GM10266 (cell line): ENCODE measurements around the gene TGM5.
A peak's percentile ranks its signal among the peaks of the same experiment; 100 is the strongest.

Source experiments
- DNase-seq: peaks from one replicate; pipeline ENCODE4 v3.0.0; 2012; ENCODE audit errors: extremely low spot score
- TF ChIP-seq, protein P1 (sequence below): IDR thresholded peaks from 2 replicates; pipeline ENCODE4 v1.5.1; 2012; ENCODE audit warnings: mild to moderate bottlenecking, low read depth; ENCODE audit not compliant: control insufficient read depth, insufficient read depth; ENCODE audit errors: missing control alignments

The TGM5 gene

DNA sequence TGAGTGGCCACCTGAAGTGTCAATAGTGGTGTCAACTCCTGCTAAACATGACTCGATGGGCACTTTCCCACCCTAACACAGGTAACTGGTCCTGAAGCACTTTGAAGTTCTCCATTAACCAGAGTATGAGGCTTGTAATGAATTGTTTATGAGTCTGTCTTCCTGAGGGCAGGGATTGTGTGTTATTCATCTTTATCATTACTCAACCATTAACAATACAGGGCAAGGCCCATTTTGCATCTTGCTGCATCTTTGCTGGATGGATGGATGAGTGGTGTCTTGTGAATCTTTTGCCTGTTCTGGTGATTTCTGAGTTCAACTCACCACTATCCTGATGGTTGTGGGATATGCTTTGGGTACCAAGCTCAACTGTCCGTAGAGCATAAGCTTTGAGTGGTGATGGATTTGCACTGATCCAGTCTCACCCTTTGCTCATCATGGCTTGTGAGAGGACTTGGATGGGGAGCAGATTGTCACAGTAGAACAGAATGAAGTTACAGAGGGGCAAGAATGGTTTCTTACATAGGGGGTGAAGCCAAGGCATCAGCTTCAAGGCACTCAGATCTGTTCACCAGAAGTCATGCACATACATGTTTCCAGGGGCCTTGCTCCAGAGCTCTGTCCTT lies 23.6 kb downstream of the TGM5 start:
- DNase-seq, result no peak
- TF ChIP-seq, protein P1, sequence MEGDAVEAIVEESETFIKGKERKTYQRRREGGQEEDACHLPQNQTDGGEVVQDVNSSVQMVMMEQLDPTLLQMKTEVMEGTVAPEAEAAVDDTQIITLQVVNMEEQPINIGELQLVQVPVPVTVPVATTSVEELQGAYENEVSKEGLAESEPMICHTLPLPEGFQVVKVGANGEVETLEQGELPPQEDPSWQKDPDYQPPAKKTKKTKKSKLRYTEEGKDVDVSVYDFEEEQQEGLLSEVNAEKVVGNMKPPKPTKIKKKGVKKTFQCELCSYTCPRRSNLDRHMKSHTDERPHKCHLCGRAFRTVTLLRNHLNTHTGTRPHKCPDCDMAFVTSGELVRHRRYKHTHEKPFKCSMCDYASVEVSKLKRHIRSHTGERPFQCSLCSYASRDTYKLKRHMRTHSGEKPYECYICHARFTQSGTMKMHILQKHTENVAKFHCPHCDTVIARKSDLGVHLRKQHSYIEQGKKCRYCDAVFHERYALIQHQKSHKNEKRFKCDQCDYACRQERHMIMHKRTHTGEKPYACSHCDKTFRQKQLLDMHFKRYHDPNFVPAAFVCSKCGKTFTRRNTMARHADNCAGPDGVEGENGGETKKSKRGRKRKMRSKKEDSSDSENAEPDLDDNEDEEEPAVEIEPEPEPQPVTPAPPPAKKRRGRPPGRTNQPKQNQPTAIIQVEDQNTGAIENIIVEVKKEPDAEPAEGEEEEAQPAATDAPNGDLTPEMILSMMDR, result no peak

DNA sequence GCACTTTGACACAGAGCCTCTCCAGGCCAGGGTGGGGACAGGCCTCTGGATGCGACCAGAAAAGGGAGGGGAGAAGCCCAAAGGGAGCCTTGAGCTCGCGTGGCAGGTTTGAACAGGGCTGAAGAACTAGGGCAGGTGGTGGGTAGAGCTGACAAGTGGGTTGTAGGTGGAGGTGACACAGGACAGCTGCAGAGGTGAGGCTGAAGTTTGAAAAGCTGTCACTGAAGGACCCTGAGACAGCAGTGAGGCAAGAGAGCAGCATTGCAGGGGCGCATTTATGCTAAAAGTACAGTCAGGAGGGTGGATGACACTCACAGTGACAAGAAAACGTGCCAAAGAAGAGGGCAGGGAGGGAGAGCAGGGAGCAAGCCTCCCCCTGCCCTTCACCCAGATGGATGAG lies 24.1 kb downstream of the TGM5 start:
- DNase-seq, result no peak
- TF ChIP-seq, protein P1, result no peak

DNA sequence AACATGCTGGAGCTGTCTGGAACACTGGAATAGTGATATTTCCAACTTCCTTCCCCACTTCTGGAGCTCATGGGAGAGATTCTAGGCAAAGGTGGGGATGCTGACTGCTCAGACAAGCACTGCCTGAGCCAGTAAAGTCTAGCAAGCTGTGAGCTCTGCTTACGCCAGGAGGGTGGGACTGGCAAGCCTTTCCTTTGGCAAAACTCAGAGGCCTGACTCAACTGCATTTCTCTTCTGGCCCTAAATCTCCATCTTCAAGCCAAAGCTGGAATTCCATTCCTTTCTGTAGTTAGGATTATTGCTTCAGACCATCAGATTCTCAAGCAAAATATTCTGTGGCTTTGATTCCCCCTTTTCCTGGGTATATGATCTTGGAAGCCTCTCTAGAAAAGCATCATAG lies 25.6 kb downstream of the TGM5 start:
- TF ChIP-seq, protein P1, result no peak
- DNase-seq, result no peak

DNA sequence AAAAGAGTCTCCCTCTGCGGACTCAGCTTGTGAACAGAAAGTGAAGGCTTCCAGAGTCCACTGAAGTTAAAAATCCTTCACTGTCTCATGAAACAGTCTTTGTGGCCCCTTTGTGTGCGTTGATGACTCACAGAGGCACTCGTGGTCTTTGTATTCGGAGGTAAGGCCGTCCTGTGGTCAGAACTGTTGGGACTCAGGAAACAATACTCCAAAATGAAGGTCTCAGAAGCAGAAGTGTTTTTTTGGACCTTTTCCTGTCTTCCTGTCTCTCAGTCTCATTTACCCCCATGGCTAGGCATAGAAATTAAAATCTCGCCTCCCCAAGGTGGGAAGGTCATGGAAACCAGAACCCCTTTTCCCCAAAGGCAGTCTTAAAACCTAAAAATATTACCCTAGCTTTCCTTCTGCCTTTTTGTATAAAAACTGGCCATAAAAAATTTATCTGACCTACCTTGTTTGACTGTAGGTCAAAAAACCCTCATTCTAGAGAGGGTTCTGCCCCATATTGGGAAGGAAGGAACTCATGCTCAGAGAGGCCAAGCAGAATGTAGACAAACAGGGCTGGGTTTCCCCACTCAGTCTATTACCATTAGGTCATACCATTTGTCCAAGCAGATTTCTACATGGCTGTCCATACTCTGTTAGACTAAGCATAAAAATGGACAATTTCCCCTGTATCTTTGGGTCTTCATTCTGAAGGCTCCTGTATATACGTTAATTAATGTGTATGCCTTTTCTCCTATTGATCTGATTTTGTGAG lies 26.8 kb downstream of the TGM5 start:
- TF ChIP-seq, protein P1, result no peak
- DNase-seq, result peak; percentile 46

DNA sequence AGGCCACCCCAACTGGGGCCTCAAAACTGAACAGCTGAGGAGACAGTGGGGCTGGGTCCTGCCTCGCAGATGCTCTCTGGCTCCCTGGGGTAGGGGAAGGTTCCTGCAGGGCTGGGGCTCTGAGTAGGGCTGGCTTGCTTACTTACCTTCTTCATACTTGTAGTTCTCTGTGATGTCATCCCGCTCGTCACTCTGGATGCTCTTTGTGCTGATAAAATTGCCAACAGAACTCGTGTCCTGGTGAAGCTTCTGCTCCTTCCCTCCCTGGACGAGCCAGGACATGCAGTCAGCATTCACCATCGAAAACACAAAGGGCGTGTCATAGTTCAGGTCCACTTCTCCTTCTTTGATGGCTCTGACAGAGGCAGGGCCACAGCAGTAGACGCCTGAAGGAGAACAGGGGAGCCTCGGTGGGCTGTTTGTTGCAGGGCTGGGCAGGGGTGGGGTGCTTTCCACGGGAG lies 28.0 kb downstream of the TGM5 start:
- no peak for DNase-seq
- TF ChIP-seq, protein P1, result no peak

DNA sequence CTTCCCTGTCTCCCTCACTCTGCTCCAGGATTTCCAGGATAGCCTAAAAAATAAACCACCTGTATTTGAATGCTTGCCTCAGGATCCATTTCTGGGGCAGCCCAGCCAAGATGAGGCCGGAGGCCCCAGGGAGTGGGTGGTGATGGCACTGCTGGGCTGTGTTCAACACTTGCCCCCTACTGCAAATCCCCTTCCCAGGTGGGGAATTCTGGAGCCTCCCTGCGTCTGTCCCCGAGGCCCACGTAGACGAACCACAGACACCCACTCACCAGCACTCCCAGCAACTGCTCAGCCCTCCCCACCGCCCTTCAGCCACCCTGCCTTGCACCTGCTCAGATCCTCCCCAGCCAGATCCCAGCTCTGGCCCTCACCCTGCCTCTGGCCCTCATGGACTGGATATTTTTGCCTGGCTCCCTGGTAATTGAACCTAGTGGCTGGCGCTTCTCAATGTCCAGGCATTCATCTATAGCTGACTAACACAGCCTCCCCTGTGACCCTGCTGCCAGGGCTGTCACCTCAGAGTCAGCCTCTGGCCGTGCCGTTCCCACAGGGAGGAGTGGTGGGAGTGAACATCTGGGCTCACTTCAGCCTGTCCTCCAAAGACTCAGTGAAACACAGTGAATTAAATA lies 28.8 kb downstream of the TGM5 start:
- TF ChIP-seq, protein P1, result no peak
- DNase-seq, result no peak

DNA sequence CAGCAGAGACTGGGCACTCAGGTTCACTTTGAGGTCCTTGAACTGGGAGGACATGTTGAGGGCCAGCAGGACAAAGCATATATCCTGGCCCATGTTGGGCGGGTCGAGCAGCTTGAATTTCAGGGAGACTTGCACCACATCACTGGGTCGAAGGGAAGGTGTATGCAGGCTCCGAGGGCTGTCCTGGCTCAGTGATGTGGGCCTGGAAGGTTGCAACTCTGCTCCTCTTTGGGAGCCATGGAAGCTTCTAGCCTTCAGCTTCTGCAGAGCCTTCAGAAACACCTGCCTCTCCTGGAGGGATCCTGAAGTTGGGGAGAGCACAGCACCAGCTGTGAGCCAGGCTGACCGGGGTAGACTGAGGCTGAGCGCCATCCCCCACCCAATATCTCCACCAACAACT lies 31.2 kb downstream of the TGM5 start:
- TF ChIP-seq, protein P1, result no peak
- no peak for DNase-seq
